Mucosa of descending colon (tissue), 3 donors: ENCODE data around the gene PTMS. TPM values are rescaled to one million over a fixed set of nuclear protein-coding genes. Genes with fewer than 3 reads are reported as not detected.

Experiments used
- ATAC-seq: fragments of 200-7000 bp; cut with Tn5 transposase; one replicate; pipeline ENCODE4 v1.9.1; 2020; ENCODE audit warnings: mild to moderate bottlenecking, moderate library complexity
- DNase-seq, 3 donors: peaks; one replicate each; pipeline ENCODE4 v3.0.0-alpha.2; 2020
- H3K36me3 ChIP-seq: fragments of 200-600 bp; one replicate; pipeline ENCODE4 v1.8.0; 2021; ENCODE audit warnings: low read depth, mild to moderate bottlenecking
- H3K4me1 ChIP-seq: fragments of 200-600 bp; one replicate; pipeline ENCODE4 v1.8.0; 2021; ENCODE audit warnings: low read depth, mild to moderate bottlenecking
- H3K4me3 ChIP-seq: fragments of 200-600 bp; one replicate; pipeline ENCODE4 v1.8.0; 2021; ENCODE audit warnings: mild to moderate bottlenecking
- H3K9me3 ChIP-seq: fragments of 200-600 bp; one replicate; pipeline ENCODE4 v1.8.0; 2021; ENCODE audit warnings: mild to moderate bottlenecking
- intact Hi-C, 2 donors: fragments of 100-400 bp; cut with DNase I in 1 of 2; cut with micrococcal nuclease in 1 of 2; formaldehyde crosslinking; loops; one replicate each; pipeline versions ENCODE4 v1.11.0 to v1.11.1; 2022; cut with DNase I, micrococcal nuclease
- total RNA-seq, 3 donors: library from RNA; stranded (reverse); fragmentation: NEBNext Ultra II Directional in 2 of 3; extraction: Animal tissue kit (Norgen Biotek cat#: 25700) in 2 of 3; gene quantifications; one replicate each; pipeline versions ENCODE4 v1.2.1 to v1.2.4, GENCODE V29; 2021 to 2023
- TF ChIP-seq, protein P1 (sequence below): fragments of 200-600 bp; IDR thresholded peaks from one replicate; pipeline ENCODE4 v1.8.0; 2022; ENCODE audit warnings: antibody characterized with exemption, mild to moderate bottlenecking
- donor health status: DM: no; HTN: no; CAD: no; lungs with moderate emphysema.
- donor health status: DM: no; HTN: no; CAD: no.
- donor health status: DM: no; HTN: yes; CAD: no.

PTMS gene
- total RNA-seq, 3 donors from 2014 or later, result 116 to 549 (median 122) TPM

DNA sequence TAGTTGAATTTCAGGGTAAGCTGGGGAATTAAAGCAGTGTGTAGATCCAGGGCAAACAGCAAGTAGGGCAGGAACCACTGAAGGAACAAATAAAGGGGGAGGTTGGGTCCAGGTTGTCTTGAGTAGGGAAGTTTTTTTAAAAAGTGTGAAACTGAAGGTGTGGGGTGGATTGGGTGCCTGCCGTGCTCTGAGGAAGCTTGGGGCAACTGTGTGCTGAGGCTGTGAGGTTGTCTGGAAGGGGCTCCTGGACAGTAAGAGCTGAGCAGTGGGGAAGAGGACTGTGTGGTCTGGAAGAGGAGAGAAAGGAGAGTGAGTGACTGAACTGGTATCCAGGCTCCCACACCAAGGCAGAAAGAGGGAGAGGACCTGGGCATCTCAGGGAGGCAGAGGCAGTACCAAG lies 44.6 kb downstream of the PTMS start:
- DNase-seq, result no peak
- TF ChIP-seq, protein P1, sequence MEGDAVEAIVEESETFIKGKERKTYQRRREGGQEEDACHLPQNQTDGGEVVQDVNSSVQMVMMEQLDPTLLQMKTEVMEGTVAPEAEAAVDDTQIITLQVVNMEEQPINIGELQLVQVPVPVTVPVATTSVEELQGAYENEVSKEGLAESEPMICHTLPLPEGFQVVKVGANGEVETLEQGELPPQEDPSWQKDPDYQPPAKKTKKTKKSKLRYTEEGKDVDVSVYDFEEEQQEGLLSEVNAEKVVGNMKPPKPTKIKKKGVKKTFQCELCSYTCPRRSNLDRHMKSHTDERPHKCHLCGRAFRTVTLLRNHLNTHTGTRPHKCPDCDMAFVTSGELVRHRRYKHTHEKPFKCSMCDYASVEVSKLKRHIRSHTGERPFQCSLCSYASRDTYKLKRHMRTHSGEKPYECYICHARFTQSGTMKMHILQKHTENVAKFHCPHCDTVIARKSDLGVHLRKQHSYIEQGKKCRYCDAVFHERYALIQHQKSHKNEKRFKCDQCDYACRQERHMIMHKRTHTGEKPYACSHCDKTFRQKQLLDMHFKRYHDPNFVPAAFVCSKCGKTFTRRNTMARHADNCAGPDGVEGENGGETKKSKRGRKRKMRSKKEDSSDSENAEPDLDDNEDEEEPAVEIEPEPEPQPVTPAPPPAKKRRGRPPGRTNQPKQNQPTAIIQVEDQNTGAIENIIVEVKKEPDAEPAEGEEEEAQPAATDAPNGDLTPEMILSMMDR, result no peak
- Histone ChIP-seq H3K4me1 (no peaks in the 10 kb centered on the region), H3K4me3 (no peak overlapping the region), H3K9me3 (no peaks in the 10 kb centered on the region), H3K36me3 (no peaks in the 10 kb centered on the region)
- intact Hi-C loops, result no loop called here
- ATAC-seq, result no peak

DNA sequence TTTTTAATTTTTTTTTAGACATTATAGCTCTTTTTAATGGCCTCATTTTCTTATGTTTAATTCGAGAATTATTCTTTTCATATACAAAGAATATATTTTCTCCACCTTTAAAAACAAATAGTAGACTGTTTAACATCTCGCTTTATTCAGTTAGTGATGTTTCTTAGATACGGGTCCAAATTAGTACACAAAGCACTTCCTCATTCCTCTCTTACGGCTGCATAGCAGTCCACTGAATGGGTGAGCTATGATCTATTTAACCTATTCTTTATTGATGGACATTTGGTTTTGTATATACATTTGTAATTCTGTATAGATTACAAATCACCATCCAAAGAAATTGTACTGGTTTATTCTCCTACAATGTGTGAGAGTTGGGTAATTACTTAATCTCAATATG lies 47.2 kb downstream of the PTMS start:
- Histone ChIP-seq H3K9me3 (no peaks in the 10 kb centered on the region), H3K36me3 (no peaks in the 10 kb centered on the region), H3K4me3 (no peak overlapping the region), H3K4me1 (no peaks in the 10 kb centered on the region)
- TF ChIP-seq, protein P1, result no peak
- intact Hi-C loops, result no loop called here
- no peak for DNase-seq
- ATAC-seq, result no peak

GRCh38 chr12:6816598-6816997 lies 50.4 kb downstream of the PTMS start:
- intact Hi-C loops, result no loop called here
- Histone ChIP-seq H3K4me3 (no peak overlapping the region), H3K9me3 (no peaks in the 10 kb centered on the region), H3K4me1 (no peaks in the 10 kb centered on the region), H3K36me3 (no peaks in the 10 kb centered on the region)
- ATAC-seq (no peak), DNase-seq (no peak)
- TF ChIP-seq, protein P1, result no peak

GRCh38 chr12:6817098-6817497 lies 50.9 kb downstream of the PTMS start:
- intact Hi-C loops, result no loop called here
- no peak overlapping the region for H3K4me3 ChIP-seq
- ATAC-seq (no peak), DNase-seq (no peak)
- no peaks in the 10 kb centered on the region for H3K36me3 ChIP-seq
- H3K9me3 ChIP-seq, result no peaks in the 10 kb centered on the region
- TF ChIP-seq, protein P1, result no peak
- H3K4me1 ChIP-seq, result no peaks in the 10 kb centered on the region

DNA sequence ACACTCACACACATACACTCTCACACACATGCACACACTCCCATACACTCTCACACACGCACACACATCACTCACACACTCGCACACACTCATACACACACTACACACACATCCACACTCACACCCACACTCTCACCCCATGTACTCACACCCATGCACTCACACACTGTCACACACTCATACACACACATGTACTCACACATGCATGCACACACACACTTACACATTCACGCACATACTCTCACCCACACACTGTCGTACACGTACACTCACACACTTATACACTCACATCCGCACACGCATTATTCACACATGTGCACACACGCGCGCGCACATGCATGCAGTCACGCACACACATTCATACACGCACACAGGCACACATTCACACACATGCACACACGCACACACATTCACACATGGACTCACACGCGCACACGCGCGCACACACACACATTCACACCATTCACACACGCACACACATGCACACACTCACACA lies 51.5 kb downstream of the PTMS start:
- Histone ChIP-seq H3K4me1 (no peaks in the 10 kb centered on the region), H3K9me3 (no peaks in the 10 kb centered on the region), H3K36me3 (no peaks in the 10 kb centered on the region), H3K4me3 (no peak overlapping the region)
- intact Hi-C loops, result no loop called here
- ATAC-seq (no peak), DNase-seq (no peak)
- TF ChIP-seq, protein P1, result no peak

DNA sequence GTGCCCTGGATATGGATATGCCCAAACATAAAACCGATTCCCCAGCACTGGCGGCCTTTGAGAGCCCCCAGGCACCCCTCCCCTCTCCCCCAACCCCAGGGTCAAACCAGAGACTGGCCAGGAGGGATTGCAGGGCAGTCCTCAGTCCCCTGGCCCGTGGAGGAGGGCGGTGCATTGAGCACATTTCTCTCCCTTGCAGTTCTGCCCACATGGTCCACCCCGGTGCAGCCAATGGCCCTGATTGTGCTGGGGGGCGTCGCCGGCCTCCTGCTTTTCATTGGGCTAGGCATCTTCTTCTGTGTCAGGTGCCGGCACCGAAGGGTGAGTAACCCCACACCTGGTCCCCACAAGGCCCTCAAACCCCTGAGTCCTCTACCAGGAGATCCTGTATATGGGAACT lies 52.1 kb downstream of the PTMS start:
- no peak for DNase-seq
- intact Hi-C loops, result no loop called here
- TF ChIP-seq, protein P1, result no peak
- Histone ChIP-seq H3K9me3 (no peaks in the 10 kb centered on the region), H3K4me1 (no peaks in the 10 kb centered on the region), H3K4me3 (no peak overlapping the region), H3K36me3 (no peaks in the 10 kb centered on the region)
- no peak for ATAC-seq
